Activated CD8-positive, alpha-beta memory T cell treated with anti-CD3 and anti-CD28 coated beads, Interleukin-2, amount 50 U/mL, for 48 hours (primary cell): Measurements from ENCODE around the gene APOO.

ENCODE experiments used
- DNase-seq: peaks from one replicate; pipeline ENCODE4 v3.0.0-alpha.2; 2020

APOO gene

DNA sequence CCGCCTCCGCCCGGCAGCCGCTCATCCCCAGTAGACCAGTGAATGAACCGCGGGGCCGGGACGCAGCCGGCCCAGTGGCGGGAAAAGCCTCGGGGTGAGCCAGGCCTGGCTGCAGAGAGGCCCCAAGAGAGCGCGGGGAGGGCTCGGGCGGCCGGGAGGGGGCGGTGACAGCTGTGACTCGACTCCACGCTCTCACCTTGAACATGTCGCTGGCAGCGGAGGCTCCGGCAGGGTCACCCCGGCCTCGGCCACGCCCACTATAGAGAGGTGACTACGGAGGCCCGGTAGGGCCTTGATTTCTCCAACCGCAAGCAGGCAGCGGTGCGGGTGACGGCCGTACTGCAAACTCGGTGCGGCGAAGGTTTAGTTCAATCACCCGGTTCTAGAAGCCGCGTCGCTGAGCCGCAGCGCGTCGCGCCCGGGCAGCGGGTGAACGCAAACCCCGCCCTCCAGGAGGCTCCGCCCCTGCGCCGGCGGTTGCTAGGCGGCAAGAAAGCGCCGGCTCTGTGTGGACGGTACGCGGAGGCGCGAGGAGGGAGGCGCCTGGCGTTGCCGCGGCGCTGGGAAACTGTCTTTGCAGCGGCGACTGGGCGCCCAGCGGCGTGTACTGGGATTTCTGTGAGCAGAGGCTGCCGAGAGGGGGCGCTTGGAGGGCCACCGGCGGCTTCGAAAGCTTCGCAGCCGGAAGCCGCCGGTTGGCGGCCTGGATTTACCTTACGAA is at the start of gene APOO, which contains the start of gene CXorf58:
Gene APOO, minus strand, starts transcription at position 441 of the 721 bp plus-strand sequence. Its CDS starts 236 bp downstream, at position 205.
Gene CXorf58, plus strand, starts transcription at position 509 of the 721 bp plus-strand sequence. CDS start 2,297 bp downstream, outside the sequence.
- peak; percentile 90 for DNase-seq

DNA sequence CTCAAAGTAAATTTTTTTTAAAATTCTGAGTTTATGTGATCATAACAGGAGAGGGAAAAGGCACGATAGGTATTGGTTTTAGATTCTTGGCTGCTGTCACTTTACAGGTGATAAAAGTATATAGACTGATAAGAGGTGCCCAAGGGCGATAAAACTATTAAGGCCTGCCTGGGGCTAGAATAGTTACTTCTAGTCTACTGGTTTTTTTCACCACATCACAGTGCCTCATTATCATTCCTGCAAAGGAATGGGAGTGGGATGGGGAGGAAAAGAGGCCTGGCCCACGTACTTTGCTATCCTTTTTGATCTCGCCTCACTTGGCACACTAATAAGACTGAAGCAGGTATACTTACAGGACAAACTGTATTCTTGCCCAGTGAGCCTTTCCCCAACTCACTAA is 46.7 kb upstream of the APOO start:
- DNase-seq, result no peak

DNA sequence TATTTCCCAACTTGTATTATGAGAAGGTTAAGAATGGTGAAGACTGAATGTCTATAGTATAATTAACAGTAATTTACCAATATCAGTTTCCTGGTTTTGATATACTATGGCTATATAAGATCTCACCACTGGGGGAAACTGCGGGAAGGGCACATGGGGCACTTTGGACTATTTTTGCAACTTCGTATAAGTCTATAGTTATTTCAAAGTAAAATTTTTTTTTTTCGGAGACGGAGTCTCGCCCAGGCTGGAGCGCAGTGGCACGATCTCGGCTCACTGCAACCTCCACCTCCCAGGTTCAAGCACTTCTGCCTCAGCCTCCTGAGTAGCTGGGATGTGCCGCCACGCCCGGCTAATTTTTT is 46.2 kb upstream of the APOO start:
- no peak for DNase-seq

DNA sequence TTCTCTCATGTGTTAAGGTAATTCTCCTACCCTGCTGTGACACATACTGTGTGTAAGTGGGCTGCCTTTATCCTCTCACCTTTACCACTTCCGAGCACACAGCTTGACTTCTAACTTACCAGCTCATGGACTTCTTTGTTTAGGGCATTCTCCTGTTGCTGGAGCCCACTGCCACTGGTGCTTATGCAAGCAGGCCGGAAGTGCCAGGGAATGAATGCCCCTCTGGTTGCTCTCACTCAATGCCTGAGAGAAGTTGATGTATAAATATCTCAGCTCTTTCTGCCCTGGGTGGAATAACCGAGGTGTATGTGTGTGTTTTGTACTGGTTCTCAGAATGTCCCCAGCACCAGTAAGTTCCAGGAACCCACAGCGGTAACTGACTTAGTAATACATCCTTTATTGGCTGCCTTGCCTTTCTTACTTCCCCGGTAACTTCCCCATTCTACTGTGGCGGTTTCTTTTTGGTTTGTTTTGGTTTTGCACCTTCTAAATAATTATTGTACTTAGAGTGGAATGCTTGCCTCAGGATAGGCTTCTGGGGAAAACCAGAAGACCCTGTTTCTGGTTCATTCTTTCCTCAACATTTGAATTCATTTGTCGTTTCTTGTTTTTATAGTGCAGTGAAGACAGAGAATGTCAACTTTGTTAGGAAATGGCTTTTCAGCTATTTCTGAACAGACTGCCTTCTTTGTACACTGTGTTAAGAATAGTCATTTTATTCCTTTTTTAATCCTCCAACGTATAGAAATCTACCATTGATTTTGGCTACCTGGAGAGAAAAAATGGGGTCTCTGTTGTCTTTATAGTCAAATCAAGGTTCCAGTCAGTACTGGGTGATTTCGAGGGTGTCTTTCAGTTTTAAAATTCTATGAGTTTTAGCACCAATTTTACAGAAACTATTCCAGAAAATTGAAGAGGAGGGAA is 45.5 kb upstream of the APOO start:
- peak; percentile 55 for DNase-seq

DNA sequence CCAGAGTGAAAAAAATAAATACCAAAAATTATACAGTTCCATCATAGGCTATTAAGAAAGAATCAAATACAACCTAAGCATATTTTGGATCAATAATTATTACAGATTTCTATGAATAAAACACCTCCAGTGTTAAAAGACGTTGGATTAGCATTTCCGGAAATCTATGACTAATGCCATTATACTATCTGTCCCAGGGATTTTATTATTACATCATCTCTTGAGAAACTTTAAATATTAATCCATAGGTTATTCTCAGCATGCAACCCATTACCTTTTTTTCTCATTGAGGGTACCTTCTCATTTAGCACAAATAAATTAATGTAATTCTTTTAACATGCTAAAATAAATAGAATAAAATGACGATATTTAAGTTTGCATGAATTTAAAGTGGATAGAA is 44.7 kb upstream of the APOO start:
- DNase-seq, result no peak

DNA sequence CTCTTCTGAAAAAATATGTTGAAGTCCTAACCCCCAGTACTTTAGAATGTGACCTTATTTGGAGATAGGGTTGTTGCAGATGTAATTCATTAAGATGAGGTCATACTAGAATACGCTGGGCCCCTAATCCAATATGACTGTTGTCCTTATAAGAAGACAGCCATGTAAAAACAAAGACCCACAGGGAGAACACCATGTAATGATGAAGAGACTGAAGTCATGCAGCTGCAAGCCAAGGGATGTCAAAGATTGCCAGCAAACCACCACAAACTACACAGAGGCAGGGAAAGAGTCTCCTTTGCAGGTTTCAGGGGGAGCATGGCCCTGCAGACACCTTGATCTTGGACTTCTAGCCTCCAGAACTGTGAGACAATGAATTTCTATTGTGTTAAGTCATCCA is 37.5 kb upstream of the APOO start:
- no peak for DNase-seq

DNA sequence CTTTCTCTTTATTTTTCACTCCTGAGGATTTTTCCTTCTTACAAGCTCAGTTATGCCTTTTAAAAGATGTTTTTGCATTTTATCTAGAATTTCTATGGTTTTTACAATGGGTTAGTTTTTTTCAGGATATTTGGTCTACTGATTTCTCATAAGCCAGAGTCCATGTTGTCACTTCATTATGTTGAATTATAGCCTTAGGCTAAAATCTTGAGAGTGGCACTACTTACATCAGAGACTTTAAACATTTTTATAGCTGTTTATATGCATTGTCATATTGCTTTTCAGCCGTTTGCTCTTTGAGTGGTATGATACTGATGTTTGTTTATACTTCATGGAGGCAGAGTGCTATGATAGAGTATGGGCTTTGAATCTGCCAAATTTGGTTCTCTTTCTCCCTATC is 36.5 kb upstream of the APOO start:
- no peak for DNase-seq

DNA sequence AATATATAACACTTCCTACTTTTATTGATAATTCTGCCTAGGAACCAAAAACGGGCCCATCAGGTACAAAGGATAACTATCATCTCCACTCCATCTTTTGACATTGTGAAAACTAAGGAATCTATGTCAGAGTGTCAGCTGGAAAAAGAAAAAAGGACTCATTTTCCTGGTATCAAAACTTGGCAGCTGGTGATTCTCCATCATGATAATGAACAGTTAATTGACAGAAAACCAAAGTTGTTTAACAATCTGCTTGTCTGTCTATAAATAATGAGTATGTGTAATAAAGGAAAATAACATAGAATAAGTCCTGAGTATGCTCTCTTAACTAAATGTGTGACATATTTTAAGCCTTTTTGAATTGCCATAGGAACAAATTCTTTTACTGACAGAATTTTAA is 31.5 kb upstream of the APOO start:
- DNase-seq, result no peak

DNA sequence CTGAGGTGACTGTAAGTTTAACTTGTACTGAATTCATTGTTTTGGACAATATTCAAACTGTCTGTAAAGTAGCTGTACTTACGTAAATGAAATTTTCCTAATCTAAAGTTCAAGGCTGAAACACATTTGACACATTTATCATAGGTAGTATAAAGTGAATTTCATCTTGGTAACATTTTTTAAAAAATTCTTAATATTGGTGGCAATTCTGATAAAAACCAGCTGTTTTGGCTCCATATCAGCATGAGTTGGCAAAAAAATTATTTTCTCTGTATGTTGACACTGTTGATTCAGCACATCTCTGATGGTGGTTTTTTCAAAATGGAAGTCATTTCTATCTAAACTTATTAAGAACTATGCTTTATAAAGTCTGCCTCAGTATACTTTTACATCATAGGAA is 31.0 kb upstream of the APOO start:
- DNase-seq, result no peak

DNA sequence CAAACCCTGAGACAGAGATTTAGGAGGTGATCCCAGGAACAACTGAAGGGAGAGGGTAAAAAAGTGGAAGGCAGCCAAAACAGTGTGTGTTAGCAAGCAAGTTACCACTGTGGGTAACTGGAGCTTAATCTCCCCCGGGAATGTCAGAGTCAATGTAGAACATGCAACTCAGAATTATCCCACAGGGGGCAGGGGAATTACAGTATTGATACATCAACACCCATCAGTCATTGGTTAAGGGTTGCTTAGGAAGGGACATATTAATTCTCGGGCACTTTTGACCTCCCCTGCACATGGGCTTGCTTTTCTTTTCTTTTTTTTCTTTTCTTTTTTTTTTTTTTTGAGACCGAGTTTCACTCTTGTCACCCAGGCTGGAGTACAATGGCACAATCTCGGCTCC is 29.4 kb upstream of the APOO start:
- DNase-seq, result no peak

DNA sequence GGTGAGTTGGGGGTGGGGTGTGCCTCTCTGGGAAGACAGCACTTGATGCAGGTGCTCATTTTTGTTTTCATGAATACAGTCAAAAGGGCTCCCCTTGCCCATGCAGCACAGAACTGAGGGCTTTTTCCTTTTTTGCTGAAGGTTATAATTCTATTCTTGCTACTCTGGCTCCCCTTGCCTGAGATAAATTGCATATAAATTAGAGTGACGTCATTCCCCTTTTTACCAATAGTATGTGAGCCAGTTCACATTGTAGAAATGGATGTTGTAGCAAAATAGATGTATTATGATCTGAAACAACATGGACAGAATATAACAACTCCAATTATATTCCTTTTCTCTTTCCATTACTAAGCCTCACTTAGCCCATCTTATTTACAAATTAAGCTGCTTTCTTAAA is 28.4 kb upstream of the APOO start:
- no peak for DNase-seq

DNA sequence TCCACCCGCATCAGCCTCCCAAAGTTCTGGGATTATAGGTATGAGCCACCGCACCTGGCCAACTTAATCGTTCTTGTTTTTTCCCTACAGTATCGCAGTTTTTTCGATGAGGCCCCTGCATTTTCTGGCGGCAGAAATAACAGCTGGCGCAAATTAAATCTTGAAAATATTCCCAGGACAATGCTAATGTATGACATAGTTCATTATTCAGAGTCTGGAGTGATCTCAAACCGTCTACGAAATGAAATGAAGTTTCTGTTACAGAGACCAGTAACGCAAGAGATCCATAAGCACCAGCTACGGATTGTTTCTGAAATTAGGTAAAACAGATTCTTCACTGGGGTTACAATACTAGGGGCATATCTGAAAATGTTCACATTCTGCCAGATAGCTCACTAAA is 27.4 kb upstream of the APOO start:
- DNase-seq, result no peak

DNA sequence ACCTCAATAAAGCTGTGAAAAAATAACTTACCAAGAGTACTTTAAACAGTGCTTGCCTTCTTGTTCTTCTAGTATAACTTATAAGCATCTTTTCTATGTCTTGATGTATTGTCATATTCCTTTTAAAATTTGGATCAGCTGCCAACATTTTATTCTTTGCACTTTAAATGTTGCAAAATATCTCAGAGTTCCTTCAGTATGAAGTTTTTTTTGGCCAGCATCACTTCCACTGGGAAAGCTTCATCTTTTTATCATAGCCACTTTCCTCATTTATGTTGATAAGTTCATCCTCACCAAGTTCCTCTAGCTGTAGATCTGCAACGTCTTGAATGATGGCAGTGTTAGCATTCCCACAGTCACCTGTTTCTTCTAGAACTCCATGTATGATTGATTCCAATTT is 24.3 kb upstream of the APOO start:
- DNase-seq, result no peak

DNA sequence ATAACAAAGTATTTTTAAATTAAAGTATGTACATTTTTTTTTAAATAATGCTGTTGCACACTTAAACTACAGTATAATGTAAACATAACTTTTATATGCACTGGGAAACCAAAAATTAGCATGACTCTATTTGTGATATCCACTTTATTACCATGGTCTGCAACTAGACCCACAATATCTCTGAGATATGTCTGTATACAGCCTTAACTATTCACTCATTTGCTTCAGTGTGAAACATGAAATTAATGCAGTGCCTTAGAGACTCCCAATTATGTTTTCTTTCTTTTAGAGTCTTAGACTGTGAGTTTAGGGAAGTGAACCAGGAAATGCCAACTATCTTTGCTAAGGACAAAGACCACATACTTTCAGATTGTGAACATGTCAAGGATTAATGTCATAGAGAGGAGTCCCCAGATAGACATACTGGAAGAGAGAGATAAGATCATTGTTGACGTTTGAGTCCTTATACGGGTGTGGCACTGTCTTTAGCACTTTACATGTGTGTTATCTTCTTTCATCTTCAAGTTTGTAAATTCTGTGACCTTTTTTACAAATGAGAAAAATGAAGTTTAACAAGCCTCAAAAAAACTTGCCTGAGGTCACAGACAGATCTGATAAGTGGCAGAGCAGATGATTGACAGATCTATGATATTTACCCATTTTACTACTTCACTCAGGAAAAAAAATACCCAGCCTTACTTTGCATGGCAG is 23.3 kb upstream of the APOO start:
- no peak for DNase-seq

DNA sequence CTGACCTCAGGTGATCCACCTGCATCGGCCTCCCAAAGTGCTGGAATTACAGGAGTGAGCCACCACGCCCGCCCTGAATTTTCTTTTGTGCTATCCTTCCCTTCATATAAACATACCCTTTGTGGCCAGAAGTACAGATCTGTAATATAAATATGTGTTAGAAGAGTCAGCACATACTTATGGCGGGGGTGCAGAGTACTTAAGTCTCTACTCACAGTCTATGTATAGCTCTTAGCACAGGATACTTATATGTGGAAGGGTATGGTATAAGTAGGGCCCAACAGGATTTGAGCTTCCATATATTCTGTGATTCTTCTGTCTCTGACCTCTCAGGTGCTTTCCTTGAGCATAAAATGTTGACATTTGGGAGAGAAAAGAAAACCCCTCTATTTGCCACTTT is 18.3 kb upstream of the APOO start:
- DNase-seq, result no peak

DNA sequence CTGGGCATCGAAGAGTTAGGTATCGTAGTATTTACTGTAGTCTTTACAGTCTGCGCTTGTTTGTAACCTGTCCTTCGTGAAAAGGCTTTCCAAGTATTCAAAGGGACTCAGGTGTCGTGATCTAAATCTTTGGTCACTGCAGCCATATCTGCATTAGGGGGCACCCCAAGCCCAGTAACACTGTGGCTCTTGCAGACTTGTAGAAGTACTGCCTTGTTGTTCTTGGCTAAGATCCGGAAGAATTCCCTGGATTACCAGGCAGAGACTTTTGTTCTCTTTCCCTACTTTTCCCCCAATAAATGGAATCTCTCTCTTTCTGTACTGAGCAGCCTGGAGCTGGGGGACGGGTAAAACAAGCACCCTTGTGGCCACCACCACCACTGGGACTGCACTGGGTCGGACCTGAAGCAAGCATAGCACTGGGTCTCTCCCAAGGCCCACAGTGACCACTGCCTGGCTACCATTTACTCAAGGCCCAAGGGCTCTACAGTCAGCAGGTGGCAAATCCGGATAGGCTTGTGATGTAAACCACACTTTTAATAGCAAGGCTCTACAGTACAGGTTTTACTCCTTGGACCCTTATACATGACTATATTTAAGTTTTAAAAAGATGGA is 12.1 kb upstream of the APOO start:
- DNase-seq, result no peak

DNA sequence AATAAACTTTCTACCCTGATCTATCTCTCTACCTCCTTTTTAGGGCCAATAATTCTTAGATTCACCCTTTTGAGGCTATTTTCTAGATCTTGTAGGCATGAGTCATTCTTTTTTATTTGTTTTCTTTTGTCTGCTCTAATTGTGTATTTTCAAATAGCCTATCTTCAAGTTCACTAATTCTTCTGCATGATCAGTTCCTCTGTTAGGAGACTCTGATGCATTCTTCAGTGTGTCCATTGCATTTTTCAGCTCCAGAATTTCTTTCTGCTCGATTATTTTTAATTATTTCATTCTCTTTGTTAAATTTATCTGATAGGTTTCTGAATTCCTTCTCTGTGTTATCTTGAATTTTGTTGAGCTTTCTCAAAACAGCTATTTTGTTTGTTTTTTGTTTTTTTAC is 11.4 kb upstream of the APOO start:
- no peak for DNase-seq

DNA sequence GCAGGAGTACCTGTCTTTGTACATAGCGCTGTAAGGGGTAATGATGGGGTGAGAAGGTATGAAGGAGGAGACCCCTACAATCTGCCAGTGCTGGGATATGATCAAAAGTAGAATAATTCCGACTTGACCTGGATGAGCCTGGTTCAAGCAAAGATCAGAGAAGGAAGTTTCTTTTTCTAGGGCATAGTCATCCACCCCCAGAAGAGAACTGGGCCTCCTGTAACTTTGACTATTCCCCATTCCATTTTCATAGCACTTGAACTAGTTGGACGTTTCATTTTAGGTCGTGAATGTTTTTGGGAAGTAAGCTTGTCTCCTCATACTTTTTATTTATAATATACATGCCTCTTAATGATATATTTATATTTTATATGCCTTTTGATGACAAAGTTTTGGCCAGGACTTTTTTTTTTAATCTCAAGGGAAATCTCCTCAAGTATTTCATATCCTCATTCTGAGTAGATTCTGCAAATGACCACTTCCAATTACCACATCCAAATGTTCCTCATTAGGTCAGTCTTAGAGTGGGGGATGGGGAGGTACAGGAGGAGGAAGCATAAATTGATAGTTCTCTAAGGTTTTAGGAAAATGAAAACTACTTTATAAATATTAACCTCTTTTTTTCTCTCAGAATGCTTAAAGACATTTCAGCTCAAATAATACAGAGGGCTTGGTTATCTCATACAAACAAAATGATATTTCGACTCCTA is 3.5 kb upstream of the APOO start:
- no peak for DNase-seq

DNA sequence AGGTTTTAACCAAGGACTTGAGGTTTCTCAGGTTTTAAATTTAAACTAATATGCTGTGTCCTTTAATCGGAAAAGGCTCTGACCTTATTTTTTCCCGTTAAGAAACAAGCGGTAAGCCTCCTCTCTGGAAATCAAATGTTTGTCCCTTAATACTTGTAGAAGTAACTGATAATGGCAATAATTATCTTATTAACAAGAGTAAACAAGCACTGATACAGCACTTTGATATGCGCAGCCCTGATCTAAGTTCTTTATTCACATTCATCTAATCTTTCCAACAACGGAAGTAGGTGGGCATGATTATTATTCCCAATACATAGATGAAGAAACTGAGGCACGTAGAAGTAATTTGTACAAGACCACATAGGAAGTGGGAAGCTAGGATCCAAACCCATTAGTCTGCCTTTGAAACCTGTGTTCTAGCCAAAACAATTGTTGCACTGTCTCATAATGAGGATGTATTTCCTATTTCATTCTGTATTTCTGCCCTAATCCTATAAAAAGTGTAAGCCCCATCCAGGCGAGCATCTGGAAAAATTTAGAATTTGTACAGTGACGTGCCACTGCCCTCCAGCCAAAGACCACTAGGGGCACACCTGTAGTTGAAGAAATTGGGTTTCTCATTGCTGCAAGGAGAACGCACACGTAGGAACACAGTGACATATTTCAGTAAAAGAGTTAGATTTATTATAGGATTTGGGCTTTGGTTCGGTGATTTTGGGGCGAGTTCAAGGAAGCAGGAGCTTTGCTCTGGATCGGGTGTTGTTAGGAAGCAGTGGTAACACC is 674 bp upstream of the APOO start:
- DNase-seq, result no peak

DNA sequence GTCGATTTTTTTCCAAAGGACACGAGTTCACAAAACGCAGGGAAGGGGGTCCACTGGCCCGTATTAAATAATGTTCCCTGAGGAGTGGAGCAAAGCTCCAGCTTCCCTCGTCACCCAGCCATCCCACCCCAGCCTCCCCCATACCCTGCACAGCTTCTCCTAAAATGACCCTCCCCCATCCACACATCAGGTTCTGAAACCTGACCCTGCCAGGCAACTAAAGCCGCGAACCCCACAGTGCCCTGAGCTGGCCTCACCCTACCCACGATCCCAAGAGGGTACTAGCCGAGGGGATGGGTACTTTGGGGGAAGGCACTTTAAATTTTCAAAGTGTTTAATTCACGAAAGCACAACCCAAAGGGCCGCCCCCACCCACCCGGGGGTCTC is 634 bp downstream of the APOO start:
- no peak for DNase-seq

DNA sequence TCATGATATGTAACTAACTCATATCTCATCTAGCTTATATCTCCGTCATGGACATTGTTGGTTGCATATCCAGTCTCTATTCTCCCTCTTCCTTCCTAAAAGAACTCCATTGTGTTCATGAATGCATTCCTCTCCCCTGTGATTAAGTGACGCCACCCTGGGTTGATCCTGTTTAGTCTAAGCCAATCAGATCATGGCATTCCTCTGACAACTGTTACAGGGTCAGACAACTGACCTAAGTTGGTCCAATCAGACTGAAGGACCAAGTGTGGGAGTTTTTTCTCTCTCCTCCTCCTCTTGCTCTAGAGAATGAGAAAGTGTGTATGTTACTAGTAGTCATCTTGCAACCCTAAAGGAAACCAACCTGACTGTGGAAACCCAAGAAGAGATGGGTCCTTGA is 3.6 kb downstream of the APOO start:
- DNase-seq, result no peak

DNA sequence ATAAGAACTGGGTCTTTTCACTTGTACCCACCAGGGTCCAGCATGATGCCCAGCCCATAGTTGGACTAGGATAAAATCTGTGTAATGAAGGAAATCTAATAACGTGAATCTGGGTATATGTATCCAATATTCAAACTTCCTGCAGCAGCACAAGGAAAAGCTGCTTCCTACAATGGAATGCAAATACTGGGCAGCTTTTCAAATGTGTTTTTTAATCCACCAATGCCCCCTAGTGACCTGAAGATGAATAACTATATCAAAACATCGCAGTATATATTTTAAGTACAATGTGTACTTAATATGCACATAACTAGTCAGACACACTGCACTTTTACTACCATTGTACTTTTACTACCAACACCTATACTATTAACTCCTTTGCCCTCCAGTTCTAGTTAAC is 5.3 kb downstream of the APOO start:
- no peak for DNase-seq
